RPMI8226 (cell line): Measurements from ENCODE around the gene PEAR1.

ENCODE experiments used
- DNase-seq: peaks from one replicate; pipeline ENCODE4 v3.0.0-alpha.2; 2015

PEAR1 gene

DNA sequence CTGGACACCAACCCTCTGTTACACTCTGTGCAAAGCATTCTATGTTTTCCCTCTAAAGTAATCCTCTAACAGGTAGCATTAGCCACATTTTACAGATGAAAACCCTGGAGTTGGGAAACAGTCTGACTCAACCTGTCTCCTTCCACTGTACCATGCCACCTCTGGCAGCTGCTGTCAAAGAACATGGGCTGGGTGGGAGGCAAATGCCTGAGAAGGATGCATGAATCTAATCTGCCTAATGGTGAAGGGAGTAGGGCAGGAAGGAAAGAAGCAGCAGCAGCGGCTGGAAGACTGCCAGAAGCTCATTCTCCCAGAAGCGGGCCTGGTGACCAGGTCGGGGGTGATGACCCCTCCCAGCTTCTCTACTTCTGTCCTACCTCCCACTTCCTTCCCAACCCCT, 48.7 kb downstream of the PEAR1 start:
- DNase-seq = no peak

- DNase-seq = no peak
These were observed 49.1 kb downstream of the PEAR1 start for GRCh38 chr1:156942576-156942975.

DNA sequence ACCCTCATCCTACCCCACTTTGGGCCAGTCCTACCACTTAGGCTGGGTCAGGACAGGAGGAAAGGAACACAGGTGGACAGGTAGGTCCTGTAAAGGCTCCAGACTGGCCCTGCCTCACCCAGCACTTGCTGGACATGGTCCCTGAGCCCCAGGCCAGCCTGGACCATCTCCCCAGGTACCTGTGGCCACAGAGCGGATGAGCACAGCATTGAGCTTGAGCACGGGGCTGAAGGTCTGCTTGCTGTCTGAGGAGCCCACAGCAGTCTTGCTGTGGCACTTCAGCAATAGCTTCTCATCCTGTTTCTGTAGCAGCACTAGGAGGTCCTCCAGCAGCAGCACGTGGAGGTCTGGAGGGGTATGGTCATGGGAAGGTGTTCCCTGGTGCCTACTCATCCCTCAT, 50.2 kb downstream of the PEAR1 start:
- DNase-seq = no peak

DNA sequence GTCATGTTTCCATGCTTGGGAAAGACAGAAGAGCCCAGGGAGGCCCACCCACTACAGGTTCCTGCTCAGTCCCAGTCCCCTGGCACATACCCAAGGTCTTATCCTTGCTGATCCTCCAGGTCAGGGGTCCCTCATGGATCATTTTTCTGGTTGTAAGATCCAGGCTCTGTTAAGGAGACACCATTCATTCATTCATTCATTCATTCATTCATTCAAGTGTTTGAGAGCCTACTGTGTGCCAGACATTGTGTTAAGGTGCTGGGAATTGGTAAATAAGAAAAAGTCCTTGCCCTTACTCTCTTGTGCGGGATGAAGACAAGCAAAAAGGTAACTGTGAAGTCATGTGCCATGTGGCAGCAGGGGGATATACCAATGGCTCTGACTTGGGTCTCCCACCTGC, 50.8 kb downstream of the PEAR1 start:
- DNase-seq = no peak

- DNase-seq = no peak
These were observed 51.3 kb downstream of the PEAR1 start for GRCh38 chr1:156944848-156945247.

DNA sequence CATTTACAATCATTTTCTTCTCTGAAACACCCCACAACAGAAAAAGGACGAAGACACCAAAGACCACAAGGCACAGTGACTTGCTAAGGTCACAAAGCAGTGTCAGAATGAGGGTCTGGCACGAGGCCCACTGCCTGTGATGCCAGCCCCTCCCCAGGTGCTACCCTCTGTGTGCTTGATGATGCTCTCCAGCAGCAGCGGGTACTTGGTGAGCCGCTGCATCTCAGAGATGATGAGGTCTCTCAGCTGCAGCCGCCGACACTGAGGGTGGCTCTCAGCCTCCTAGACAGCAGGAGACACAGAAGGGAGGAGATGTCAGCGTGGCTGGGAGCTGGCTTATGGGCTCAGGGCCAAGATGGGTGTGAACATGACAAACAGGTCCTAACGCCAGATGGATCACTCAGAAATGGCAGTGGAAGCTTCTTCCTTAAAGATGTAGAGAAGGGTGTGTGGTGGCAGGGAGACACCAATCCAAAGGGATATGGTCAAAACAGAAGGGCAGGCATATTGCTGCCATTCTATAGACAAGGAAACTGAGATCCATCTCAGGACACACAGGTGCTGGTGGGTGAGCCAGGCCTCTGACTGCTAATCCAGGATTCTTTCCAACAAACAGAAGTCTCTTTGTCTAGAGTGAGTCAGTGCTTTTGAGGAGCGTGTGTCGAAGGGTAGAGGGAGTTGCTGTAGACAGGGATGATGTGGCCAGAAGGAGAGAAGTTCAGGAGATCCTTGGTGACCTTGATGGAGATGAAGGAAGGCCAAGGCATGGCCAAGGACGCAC, 52.6 kb downstream of the PEAR1 start:
- no peak for DNase-seq

GRCh38 chr1:156947127-156947526, 53.6 kb downstream of the PEAR1 start:
- no peak for DNase-seq

DNA sequence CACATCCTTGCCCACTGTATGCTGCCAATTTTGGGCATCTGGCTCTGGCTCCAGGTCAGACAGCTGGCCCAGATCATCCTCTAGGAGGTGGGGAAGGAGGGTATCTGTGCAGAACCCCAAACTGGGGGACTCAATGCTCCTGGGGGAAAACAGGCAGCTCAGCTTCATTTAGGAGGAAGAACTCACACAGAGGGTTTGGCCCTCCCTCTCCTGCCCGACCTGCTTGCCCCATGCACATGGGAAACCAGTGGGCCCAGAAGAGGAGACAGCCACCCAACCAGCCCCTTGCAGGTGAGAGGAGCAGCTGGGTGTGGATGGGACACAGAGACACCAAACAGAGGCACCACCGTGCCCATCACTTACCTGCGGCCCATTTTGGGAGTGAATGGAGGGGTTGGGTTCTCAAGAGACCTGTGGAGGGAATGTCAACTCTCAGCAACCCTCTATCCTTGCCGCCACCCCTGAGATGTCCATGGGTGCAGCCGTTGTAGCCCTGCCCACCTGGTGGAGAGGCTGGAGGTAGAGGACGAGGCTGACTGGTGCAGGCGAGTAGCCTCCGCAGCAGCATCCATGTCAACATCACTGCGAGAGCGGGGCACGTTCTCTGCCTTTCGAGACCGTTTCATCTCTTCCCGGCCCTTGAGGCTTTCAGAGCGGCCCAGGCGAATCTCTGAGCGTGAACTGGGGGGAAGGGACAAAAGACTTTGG, 54.5 kb downstream of the PEAR1 start:
- no peak for DNase-seq

- DNase-seq = no peak
These were observed 55.2 kb downstream of the PEAR1 start for GRCh38 chr1:156948708-156949107.

DNA sequence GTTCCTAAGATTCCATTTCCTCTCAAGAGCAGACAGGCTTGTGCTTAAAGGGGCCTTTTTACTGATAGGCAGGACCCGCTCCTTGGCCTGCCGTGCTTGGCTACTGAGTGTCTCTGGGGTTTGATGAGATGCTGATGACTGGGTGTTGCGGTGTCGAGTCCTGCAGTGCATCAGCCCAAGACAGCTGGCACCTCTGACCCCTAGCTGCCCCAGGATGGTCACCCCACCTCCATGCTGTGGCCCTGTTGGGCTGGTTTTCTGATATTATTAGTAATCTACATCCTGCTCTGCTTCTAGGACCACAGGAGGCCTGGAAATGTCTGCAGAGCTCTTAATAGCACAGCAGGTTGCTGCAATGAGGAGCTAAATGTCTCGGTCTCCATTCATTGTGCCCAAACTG, 55.6 kb downstream of the PEAR1 start:
- no peak for DNase-seq

GRCh38 chr1:156951371-156951770, 57.9 kb downstream of the PEAR1 start:
- no peak for DNase-seq

DNA sequence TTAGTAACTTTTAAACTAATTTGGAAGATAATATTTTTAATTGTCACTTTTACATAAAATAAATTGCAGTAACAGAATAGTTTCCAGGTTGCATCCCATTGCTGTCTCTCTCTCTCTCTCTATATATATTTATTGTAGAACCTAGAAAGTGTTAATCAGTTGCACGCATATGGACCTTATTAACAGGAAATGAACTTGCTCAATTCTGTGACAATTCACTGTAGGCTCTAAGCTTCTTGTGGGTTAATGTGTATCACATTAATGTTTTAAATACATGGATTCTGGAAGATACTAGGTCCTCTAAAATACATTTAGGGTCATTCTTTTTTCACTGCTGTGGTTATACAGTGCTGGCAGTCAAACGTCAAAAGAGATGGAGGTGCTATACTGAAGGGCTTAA, 60.1 kb downstream of the PEAR1 start:
- DNase-seq = no peak

GRCh38 chr1:156956333-156956732, 62.8 kb downstream of the PEAR1 start:
- DNase-seq = no peak

DNA sequence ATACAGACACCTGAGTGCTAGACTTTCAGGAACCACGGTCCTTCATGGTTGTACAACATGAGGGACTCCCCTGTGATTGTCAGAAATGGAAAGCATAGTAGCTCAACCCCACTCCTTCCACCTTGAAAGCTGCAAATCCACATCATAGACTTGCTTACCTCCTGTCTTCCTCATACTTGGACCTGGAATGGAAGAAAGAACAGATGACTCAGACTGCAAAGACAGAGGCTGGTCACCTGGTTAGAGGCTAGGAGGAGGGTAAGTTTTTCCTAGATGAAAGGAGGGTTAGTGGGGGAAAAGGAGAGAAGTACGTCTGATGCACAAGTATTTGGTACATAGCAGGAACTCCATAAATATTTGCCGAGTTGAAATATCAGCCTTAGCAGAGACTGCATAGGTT, 64.1 kb downstream of the PEAR1 start:
- no peak for DNase-seq

- no peak for DNase-seq
These were observed 64.8 kb downstream of the PEAR1 start for GRCh38 chr1:156958247-156958714.

- DNase-seq = no peak
These were observed 65.9 kb downstream of the PEAR1 start for GRCh38 chr1:156959414-156959813.

GRCh38 chr1:156959925-156960324, 66.4 kb downstream of the PEAR1 start:
- no peak for DNase-seq

DNA sequence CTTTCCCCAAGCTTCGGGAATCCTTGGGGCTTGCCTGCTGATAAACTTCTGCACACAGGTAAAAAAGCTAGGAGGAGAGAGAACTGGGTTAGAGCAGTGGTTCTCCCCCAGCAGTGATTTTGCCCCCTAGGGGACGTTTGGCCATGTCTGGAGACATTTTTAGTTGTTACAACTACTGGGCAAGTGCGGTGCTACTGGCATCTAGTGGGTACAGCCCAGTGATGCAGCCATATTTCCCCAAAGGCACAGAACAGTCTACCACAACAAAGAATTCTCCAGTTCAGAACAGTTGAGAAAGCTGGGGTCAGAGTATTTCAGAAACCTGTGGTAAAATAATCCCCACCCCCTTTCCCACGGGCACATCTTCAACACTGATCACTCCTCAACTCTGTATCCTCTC, 68.2 kb downstream of the PEAR1 start:
- peak; percentile 75 for DNase-seq

DNA sequence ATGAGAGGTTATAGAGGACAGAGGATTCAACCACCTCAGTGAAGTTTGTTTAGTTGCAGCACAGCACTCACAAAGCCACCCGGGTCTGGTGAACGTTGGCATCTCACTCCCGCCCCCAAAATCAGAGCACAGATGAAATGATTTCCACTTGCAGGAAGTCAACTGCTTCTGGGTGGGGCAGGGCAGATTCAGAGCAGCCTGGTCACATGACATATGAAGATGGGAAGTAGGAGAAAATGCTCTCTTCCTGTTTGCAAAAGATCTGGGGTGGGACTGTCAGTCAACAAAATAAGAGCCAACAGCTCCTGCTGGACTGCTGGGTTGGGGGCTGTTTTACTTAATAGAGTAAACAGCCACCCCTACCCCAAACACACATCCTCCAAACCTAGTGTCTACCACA, 70.1 kb downstream of the PEAR1 start:
- no peak for DNase-seq

DNA sequence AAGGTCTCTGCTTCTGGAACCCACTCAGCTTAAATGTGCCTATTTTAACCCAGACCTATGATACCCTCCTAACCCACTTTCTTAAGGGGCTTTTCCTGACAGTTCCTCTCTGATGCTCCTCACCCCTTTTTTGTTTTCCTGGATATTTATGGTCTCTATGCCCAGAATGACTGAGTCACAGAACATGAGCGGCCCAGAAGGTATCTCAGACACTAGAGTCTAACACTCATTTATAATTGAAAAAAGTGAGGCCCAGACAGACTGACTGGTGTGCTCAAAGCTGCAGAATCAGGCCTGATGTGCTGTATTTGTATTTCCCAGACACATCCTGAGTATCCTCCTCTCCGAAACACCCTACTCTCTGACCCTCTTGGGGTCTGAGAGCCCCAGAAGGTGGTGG, 70.9 kb downstream of the PEAR1 start:
- DNase-seq = no peak
